Activated T-cell treated with anti-CD3 and anti-CD28 coated beads for 4 hours (primary cell): ENCODE results near the gene NPIPA8.
"Not testable (repeated sequence)": the region's sequence is repeated elsewhere in the genome, so short reads cannot be mapped to it uniquely, and the experiment has no call there.

Source experiments
- DNase-seq: peaks from one replicate; pipeline ENCODE4 v3.0.0-alpha.2; 2020

NPIPA8 gene

DNA sequence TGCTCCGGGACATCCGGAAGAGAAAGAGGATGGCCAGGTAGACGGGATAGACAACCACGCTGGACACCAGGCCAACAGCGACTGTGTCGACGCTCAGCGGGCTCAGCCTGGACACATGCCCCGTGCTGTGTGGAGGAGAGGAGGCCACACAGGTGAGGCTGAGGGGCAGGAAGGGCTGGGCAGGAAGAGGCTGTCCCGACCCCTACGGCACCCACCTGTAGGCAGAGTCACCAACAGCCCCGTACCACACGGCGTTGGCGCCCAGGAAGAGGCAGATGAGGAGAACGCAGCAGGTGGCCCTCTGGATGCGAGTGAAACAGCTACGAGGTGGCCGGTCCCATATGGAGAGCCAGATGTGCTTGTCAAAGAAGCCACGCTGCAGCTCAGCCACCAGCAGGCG is at the start of gene NPIPA8:
Gene NPIPA8, minus strand, starts transcription at position 101 of the 400 bp plus-strand sequence. CDS start 4,074 bp downstream, outside the sequence.
- DNase-seq, result not testable (repeated sequence)

DNA sequence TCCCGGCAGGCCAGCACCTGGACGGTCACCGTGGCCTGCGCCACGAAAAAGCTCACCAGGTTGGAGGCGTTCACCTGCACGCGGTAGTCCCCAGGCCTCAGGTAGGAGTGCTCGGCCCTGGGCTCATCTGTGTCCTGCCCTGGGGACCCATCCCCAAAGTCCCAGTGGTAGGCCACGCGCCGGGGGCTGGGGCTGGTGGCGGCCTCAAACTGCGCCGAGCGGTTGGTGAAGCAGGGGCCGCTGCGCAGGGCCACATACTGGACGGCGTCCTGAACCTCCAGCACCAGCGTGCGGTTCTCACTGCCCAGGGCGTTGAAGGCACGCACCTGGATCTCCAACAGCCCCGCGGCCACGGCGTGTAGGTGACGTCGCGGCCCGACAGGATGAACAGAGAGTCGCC is 48.7 kb upstream of the NPIPA8 start:
- DNase-seq, result not testable (repeated sequence)

DNA sequence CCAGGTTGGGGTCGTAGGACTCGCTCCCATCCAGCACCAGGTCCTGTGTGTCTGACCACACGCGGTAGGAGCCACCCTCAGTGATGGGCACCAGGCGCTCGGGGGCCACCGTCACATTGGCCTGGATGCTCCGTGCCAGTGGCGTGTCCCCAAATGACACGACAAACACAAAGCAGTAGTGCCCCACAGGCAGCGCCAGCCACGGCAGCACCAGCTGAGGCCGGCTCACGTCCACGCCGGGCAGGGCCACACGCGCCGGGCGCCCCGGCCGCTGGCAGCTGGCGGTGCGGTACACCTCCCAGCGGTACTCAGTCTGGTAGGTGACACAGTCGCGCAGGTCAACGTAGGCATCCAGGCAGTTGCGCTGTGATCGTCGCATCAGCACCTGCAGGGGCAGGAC is 48.3 kb upstream of the NPIPA8 start:
- DNase-seq, result not testable (repeated sequence)

DNA sequence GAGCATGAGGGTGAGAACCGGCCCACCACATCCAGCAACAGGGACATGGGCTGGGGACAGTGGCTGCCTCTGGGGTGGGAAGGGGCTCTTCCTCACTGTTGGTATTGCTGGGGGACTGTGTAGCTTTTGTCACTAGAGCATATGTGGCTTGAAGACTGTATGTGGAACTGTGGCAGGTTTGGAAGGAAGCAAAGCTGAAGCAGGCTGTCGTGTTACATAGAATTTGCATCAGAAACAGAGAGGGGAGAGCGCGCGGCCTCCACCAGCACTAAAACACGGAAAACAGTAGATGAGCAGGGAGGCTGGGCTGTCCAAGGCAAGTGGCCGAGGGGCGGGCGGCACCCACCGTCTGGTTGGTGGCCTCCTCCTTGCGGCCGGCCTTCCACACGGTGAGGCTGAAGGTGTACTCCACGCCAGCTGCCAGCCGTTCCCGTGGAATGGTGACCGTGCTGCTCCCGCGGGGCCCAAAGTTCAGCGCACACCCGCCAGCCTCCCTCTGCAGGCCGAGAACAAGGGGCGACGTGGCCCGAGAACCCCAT is 47.6 kb upstream of the NPIPA8 start:
- not testable (repeated sequence) for DNase-seq

DNA sequence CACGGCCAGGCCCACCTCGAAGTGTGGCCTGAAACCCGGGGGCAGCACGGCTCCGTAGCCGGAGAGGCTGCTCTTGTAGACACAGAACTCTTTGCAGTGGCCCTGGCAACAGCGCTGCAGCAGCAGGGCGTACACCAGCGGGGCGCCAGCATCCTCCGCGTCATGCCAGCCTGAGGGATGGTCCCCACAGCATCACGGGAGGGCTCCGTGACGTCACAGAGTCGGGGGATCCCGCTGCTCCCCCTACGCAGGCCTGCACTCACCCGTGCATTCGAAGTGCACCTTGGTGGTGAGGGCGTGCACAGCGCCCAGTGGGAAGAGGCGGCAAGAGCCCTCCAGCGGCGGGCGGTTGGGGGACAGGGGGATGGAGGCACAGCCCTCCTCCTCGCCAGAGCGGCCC is 46.2 kb upstream of the NPIPA8 start:
- DNase-seq, result not testable (repeated sequence)

DNA sequence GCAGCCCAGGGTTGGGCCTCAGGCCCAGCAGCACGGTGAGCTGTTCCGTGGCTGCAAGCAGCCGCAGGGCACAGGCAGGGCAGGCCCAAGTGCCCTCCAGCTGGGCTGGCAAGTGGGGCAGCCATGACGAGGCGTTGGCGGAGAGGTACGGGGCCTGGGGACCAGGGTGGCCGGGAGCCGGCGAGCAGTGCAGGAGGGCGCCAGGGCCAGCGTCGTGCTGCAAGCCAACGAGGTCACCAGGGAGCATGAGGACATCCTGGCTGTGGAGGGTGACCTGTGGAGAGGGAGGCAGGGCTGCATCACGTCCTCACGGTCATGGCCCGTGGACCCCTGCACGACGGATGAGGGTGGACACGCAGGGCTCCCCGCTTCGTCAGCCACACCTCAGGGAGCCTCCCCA is 11.2 kb upstream of the NPIPA8 start:
- not testable (repeated sequence) for DNase-seq

DNA sequence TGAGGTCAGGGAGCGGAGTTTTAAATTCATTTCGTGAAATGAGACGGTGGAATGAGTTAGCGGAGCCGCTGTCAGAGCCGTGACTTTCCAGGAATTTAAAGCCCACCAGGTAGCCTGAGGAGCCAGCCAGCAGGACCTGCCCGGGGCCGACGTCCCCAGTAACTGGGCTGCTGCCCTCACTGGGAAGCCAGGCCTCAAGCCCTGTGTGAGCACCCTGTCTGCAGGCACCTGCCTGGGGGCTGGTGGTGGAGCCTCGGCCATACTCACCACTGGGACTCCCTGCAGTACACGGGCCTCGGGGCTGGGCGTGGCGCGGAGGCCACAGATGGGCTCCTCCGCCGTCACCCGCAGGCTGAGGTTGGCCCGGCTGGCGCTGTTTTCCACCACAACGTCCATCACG is 10.5 kb upstream of the NPIPA8 start:
- DNase-seq, result not testable (repeated sequence)

DNA sequence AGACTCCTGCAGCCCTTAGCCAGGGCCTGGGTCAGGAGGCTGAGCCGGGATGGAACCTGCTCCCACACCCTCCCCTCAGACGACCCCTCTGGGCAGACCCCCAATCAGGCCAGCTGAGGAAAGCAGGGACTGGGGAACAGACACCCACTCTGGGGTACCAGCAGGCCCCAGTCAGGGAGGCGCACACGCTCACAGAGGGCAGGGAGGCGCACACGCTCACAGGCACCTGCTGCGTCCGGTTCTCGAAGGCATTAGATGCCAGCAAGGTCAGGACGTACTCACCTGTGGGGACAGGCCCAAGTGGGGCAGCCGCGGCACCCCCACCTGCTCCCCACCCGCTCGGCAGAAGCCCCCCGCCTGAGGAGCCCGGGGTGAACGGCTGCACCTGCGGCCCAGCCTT is 8.1 kb upstream of the NPIPA8 start:
- DNase-seq, result not testable (repeated sequence)

DNA sequence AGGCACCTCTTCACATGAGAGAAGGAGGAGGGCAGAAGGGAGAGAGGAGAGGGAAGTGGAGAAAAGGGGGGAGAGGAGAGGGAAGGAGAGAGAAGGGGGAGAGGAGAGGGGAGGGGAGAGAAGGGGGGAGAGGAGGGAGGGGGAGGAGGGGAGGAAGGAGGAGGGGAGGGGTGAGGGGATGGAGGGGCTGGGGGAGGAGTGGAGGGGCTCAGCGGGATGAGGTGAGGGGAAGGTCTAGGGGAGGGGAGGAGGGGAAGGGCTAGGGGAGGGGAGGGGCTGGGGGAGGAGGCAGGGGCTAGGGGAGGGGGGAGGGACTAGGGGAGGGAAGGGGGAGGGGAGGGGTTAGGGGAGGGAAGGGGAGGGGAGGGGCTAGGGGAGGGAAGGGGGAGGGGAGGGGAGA is 5.5 kb upstream of the NPIPA8 start:
- DNase-seq, result not testable (repeated sequence)

DNA sequence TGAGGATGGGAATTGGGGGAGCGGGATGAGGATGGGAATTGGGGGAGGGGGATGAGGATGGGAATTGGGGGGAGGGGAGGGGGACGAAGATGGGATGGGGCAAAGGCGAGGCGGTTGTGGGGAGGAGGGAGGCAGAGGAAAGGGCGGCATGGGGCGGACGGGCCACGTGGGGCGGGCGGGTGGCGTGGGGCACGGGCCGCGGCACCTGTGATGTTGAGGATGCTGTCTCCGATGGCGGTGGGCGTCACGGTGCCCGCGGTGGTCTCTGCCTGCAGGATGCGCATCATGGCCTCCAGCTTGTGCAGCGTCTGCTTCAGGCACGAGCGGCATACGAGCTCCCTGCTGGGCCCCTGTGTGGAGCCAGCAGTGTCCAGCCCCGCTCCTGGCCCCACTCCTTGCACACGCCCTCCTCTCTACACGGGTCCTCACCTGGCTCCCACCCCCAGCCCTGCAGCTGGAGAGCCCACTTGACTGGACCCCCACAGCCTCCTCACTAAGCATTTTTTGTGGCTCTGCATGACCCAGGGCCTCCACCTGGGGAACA is 5.0 kb upstream of the NPIPA8 start:
- not testable (repeated sequence) for DNase-seq

DNA sequence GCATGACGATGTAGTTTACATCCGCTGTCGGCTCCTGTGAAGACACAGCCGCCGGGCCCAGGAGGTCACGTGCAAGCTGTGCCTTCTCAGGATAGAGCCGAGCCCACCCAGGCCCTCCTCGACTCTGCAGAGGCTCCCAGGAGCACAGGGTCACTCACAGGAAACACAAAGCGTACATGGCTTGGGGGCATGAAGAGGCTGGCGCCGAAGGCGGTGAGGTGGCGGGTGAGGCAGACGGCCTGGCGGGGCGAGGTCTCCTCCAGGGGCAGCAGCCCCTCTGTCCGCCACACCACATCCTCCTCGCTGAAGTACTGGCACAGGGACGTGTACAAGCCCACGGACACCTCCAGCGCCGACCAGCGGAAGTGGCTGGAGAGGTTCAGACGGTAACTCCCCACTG is 2.7 kb upstream of the NPIPA8 start:
- DNase-seq, result not testable (repeated sequence)

DNA sequence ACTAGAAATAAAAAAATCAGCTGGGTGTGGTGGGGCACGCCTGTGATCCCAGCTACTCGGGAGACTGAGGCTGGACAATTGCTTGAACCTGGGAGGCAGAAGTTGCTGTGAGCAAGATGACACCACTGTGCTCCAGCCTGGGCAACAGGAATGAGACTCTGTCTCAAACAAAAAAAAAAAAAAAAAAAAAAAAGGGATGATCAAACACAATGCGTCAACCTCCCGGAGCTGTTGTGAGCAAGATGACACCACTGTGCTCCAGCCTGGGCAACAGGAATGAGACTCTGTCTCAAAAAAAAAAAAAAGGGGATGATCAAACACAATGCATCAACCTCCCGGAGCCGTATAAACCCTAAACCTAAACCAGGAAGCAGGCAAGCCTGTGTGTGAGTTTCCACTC is 24.7 kb downstream of the NPIPA8 start:
- not testable (repeated sequence) for DNase-seq

DNA sequence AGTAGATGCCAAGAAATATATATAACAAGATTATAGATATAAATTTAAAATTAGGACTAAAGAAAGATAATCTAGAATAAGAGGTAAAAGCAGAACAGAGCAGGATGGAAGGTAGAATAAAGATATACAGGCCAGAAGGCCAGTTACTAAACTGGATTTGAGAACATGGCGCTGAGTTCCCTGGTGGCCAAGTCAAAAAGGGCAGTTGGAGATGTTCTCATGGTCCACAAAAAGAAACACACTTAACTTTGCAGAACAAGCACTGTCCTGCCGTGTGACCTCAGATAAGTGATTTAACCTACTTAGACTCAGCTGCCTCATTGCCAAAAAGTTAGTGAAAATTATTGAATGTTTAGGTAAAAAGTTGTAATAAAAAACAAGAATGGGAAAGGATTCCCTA is 27.4 kb downstream of the NPIPA8 start:
- not testable (repeated sequence) for DNase-seq

DNA sequence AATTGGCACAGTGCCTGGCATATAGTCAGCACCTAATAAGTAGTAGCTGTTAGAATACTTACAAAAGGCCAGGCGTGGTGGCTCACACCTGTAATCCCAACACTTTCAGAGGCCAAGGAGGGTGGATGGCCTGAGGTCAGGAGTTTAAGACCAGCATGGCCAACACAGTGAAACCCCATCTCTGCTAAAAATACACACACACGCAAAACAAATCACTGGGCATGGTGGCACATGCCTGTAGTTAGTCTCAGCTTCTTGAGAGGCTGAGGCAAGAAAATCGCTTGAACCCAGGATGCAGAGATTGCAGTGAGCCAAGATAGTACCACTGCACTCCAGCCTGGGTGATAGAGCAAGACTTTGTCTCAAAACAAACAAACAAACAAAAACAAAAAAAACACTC is 29.3 kb downstream of the NPIPA8 start:
- DNase-seq, result not testable (repeated sequence)

DNA sequence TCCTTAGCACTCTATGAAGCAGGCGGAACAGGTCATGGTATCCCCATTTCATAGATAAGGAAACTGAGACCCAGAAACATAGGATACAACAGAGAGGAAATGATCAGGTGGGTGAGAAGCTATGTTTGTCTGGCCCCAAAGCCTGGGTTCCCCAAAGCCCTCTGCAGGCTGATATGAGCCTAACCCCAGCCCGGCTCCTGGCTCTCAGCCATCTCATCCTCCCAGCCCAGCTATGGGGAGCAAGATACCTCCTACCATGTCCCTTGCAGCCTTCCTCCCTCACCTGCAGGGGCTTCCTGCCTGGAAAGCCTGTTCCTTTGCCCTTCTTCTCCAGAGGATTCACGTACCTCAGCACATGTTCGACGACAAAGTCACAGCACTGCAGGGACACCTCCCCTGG is 30.5 kb downstream of the NPIPA8 start:
- DNase-seq, result not testable (repeated sequence)

DNA sequence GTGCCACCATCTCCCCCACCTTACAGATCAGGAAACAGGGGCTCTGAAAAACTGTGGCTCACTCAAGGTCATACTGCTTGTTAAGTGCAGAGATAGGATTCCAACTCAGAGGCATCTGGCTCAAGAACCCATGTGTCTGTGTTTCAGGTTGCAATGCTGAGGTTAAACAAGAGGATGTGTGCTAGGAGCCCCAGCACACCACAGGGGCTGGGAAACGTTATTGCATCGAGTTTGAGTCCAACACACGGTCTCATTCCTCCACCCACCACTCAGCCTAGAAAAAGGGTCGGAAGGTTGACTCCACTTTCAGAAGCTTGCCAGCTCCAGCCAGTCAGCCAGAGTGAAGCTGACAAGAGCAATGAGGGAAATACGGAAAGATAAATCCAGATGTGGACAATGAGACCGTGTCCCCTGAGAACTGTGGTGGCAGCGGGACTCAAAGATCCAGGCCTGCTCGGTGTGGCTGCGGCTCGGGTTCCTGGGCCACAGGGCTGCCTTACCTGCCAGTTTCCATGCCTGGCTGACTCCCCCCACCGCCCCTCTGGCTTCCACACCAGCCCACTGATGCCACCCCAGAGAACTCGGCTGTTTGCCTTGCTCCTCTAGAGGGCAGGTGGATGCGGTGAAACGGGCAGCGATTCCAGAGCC is 33.4 kb downstream of the NPIPA8 start:
- not testable (repeated sequence) for DNase-seq

DNA sequence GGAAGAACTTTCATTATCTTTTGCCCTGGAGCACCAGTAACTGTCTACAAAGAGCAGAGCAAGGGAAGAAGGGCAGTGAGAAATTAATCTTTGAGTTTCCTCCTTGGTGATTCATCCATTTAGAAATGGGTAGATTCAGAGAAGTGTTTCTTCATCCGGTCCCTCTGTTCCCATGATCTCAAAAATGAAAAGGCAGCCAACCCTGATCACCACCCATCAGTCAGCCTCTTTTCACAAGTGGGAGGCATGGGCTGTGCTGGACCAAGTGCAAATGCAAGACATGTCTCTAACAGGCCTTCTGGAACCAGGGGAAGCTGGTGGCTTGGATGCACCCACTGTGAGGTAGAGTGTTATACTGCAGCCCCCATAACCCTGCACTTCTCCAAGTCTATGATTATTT is 38.8 kb downstream of the NPIPA8 start:
- not testable (repeated sequence) for DNase-seq

DNA sequence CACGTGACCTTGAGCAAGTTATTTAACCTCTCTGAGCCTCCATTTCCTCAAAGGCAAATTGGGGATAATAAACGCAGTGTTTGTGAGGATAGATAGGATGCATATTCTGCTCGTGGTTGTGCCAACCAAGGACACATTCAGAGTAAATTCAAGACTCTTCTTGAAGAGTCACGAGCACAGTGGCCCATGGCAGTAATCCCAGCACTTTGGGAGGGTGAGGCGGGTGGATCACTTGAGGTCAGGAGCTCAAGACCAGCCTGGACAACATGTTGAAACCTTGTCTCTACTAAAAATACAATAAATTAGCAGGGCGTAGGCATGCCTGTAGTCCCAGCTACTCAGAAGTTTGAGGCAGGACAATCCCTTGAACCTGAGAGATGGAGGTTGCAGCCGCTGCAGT is 39.6 kb downstream of the NPIPA8 start:
- not testable (repeated sequence) for DNase-seq

DNA sequence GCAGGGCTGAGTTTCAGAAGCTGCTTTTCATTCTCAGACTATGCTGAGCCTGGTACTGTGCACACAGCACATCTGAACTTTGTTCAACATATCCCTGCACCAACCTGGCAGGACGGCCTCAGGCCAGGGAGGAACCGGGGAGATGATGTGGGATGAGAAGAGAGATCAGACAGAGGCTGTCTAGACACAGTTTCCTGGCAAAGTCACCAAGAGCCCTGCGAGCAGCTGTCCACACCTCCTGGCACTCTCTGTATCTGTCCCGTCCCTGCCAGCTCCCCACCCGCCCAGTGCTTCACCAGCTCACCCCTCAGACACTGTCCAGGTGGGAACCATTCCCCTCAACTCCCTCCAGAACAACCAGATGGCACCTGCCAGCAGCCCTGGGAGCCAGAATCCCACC is 42.2 kb downstream of the NPIPA8 start:
- DNase-seq, result not testable (repeated sequence)

DNA sequence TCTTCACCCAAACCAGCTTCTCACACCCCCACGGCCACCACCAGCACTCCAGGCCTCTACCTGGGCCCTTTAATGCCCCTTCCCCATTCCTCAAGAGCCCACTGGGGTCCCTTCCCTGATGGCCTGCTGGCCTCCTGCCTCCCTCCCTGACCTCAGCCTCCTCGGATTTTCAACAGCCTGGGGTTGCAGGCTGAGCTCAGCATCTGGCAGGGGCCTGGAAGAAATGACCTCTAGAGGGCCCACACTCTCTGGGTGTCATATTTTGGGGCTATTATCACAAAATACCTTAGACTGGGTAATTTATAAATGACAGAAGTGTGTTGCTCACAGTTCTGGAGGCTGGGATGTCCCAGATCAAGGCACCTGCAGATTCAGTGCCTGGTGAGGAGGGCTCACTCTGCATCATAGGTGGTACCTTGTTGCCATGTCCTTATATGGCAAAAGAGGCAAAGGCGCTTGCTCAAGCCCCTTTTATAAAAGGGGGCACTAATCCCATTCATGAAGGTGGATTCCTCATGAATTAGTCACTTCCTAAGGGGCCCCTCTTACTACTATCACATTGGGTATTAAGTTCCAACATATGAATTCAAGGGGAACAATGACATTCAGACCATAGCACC is 43.1 kb downstream of the NPIPA8 start:
- DNase-seq, result not testable (repeated sequence)

DNA sequence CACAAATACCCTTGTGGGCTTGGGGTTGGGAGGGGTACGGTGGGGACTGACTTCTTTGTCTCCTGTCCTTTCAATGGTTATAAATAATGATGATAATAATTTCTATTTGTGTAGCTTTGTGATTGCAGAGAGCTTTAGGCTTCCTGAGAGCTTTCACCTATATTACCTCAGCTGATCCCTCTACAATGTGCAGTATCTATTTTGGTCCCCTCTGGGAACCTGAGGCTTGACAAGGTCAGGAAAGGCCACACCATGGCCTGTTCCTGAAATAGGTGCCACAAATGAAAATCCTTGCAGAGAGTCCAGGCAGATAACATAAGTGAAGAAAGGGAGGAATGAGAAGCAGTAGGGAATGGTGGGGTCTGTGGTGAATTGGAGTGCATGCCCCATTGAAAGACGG is 45.6 kb downstream of the NPIPA8 start:
- DNase-seq, result not testable (repeated sequence)

DNA sequence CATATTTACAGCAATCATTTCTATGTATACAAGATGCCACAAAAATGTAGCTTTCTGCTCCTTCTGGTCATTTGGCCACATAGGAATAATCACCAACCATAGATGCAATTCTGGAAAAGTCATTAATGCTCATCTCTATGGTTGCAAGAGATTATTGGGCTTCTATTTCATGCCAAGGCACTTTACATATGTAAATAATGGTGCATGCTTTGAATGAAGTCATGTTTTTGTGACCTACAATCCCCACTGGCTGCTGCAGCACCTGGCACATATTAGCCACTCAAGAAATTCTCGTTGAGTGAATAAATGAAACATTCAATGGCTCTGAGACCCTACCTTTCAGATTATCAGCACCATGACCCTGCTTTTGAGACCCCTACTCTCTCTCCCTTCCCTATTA is 50.2 kb downstream of the NPIPA8 start:
- not testable (repeated sequence) for DNase-seq

DNA sequence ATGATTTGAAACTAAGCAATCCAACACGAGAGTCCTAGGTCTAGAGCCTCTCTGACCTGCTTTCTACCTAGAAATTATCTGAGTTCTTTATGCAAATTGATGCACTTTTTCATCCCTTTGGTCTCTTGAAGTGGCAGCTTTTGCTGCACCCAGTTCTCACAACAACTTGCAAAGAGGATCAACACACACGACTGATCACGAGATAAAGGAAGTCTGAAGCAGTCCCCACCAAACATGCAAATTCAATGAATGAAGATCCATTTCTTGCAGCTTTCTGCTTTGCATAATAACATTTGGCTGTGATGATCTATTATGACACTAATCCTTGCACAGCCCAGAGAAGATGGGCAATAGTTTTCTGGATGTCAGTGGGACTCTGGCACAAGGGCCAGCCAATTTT is 56.2 kb downstream of the NPIPA8 start:
- not testable (repeated sequence) for DNase-seq

DNA sequence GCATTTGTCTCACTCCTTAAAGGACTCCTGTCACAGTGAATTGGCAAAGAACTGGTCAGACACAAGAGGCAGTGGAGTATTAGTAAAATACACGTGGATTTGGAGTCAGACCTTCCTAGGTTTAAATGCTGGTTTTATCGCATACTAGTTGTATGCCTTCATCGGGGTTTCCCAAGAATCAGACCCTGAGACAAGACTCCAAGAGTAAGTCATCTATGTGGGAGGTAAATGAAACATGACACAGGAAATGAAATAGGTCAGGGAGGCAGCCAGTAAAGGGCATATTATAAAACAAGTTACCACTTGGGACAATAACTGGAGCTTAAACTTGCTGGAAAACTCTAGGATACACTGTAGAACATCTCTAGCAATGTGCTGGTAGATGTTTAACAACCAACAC is 59.8 kb downstream of the NPIPA8 start:
- not testable (repeated sequence) for DNase-seq
